ENCODE results near the gene C10orf120. TPM values are rescaled to one million over a fixed set of nuclear protein-coding genes. Genes with fewer than 3 reads are reported as not detected.

C10orf120 gene
- total and polyA plus RNA-seq, 8 donors = not detected

- Histone ChIP-seq H3K9me3 (no peaks in the 10 kb centered on the region), H3K4me3 (no peak overlapping the region), H3K27ac (peak overlapping the region in 1 of 5 donors; percentile 26), H3K4me1 (peaks cover 0 to 19% (median 15%) of the 10 kb centered on the region in 4 donors), H3K36me3 (no peaks in the 10 kb centered on the region), H3K27me3 (peaks cover 0 to 51% (median 17%) of the 10 kb centered on the region in 3 donors)
- intact Hi-C loops (cut with DNase I; ENCODE audit: low total_unique reads) = no loop called here
- peak; percentile 43 to 48 for DNase-seq
- WGBS, 5 donors = 19 to 58% (median 25%) methylated on average over 1 of the region's 1 CpG
- no peak for TF ChIP-seq POLR2A (IDR thresholded peaks at IDR 0.05)
- TF ChIP-seq EP300 (IDR thresholded peaks at IDR 0.05) = no peak
- TF ChIP-seq CTCF (IDR thresholded peaks at IDR 0.05) = no peak
- no peak for TF ChIP-seq POLR2AphosphoS5 (IDR thresholded peaks at IDR 0.05)
Measured at GRCh38 chr10:122710576-122710975, 10.9 kb upstream of the C10orf120 start.

- Histone ChIP-seq H3K4me3 (no peak overlapping the region), H3K9me3 (no peaks in the 10 kb centered on the region), H3K27me3 (peaks cover 0 to 45% (median 13%) of the 10 kb centered on the region in 3 donors), H3K36me3 (no peaks in the 10 kb centered on the region), H3K27ac (peak overlapping the region in 1 of 5 donors; percentile 10), H3K4me1 (peaks cover 0 to 19% (median 15%) of the 10 kb centered on the region in 4 donors)
- no peak for DNase-seq
- intact Hi-C loops (cut with DNase I; ENCODE audit: low total_unique reads) = no loop called here
- WGBS, 5 donors = 32 to 54% (median 38%) methylated on average over 4 of the region's 4 CpGs
- no peak for TF ChIP-seq EP300 (IDR thresholded peaks at IDR 0.05)
- TF ChIP-seq POLR2A (IDR thresholded peaks at IDR 0.05) = no peak
- no peak for TF ChIP-seq POLR2AphosphoS5 (IDR thresholded peaks at IDR 0.05)
- no peak for TF ChIP-seq CTCF (IDR thresholded peaks at IDR 0.05)
Measured at GRCh38 chr10:122709971-122710370, 10.3 kb upstream of the C10orf120 start.

GRCh38 chr10:122707535-122707934, 7.9 kb upstream of the C10orf120 start:
- TF ChIP-seq CTCF (IDR thresholded peaks at IDR 0.05) = no peak
- TF ChIP-seq POLR2AphosphoS5 (IDR thresholded peaks at IDR 0.05) = no peak
- TF ChIP-seq POLR2A (IDR thresholded peaks at IDR 0.05) = no peak
- no peak for TF ChIP-seq EP300 (IDR thresholded peaks at IDR 0.05)
- H3K36me3 ChIP-seq = no peaks in the 10 kb centered on the region
- intact Hi-C loops (cut with DNase I; ENCODE audit: low total_unique reads) = no loop called here
- peaks cover 0 to 19% (median 15%) of the 10 kb centered on the region in 4 donors for H3K4me1 ChIP-seq
- peak in 1 of 2 donors; percentile 31 for DNase-seq
- H3K4me3 ChIP-seq = no peak overlapping the region
- 62 to 65% (median 63%) methylated on average over 9 of the region's 9 CpGs for WGBS, 5 donors
- H3K27me3 ChIP-seq = peaks cover 0 to 32% (median 3%) of the 10 kb centered on the region in 3 donors
- H3K27ac ChIP-seq = no peak overlapping the region
- H3K9me3 ChIP-seq = no peaks in the 10 kb centered on the region

- H3K27me3 ChIP-seq = peaks cover 0 to 26% (median 3%) of the 10 kb centered on the region in 3 donors
- TF ChIP-seq POLR2A (IDR thresholded peaks at IDR 0.05) (no peak), CTCF (IDR thresholded peaks at IDR 0.05) (no peak), EP300 (IDR thresholded peaks at IDR 0.05) (no peak), POLR2AphosphoS5 (IDR thresholded peaks at IDR 0.05) (no peak)
- intact Hi-C loops (cut with DNase I; ENCODE audit: low total_unique reads) = no loop called here
- no peak overlapping the region for H3K27ac ChIP-seq
- WGBS, 5 donors = 64 to 84% (median 79%) methylated on average over 4 of the region's 4 CpGs
- DNase-seq = no peak
- no peak overlapping the region for H3K4me3 ChIP-seq
- no peaks in the 10 kb centered on the region for H3K36me3 ChIP-seq
- peaks cover 0 to 19% (median 12%) of the 10 kb centered on the region in 4 donors for H3K4me1 ChIP-seq
- no peaks in the 10 kb centered on the region for H3K9me3 ChIP-seq
Measured at GRCh38 chr10:122706947-122707346, 7.3 kb upstream of the C10orf120 start.
